HepG2 (cell line): ENCODE results near the gene SUN5. TPM values are rescaled to one million over a fixed set of nuclear protein-coding genes. Genes with fewer than 3 reads are reported as not detected.
A peak's percentile ranks its signal among the peaks of the same experiment; 100 is the strongest.

Experiments
- ADNP ChIP-seq: sonication (generic); formaldehyde crosslinking; IDR thresholded peaks from 2 replicates; pipeline ENCODE4 v1.4.0; 2020; ENCODE audit warnings: missing genetic modification reagents
- AGO2 ChIP-seq: fragments of 200-400 bp; formaldehyde crosslinking; optimal IDR thresholded peaks from 2 replicates; pipeline ENCODE3; 2017; ENCODE audit warnings: mild to moderate bottlenecking, low read depth, low read length, moderate library complexity
- AKAP8 ChIP-seq: sonication (generic); formaldehyde crosslinking; IDR thresholded peaks from 2 replicates; pipeline ENCODE4 v1.5.1; 2020; ENCODE audit warnings: mild to moderate bottlenecking, missing genetic modification reagents
- GATAD1 ChIP-seq: IDR thresholded peaks from 2 replicates; pipeline ENCODE4 v1.6.1; 2016; ENCODE audit warnings: missing genetic modification reagents, missing compliant biosample characterization
- HMGA1 ChIP-seq: sonication (generic); formaldehyde crosslinking; conservative IDR thresholded peaks from 2 replicates; pipeline ENCODE4 v1.4.0; 2020; ENCODE audit warnings: missing genetic modification reagents
- KDM2A ChIP-seq: sonication (generic); formaldehyde crosslinking; IDR thresholded peaks from 2 replicates; pipeline ENCODE4 v1.4.0; 2020; ENCODE audit warnings: low read depth, missing genetic modification reagents, borderline replicate concordance
- NFKB2 ChIP-seq: sonication (generic); formaldehyde crosslinking; IDR thresholded peaks from 2 replicates; pipeline ENCODE4 v1.4.0; 2020; ENCODE audit warnings: missing genetic modification reagents, borderline replicate concordance
- POLR2A ChIP-seq, 2 experiments: IDR thresholded peaks; 2 replicates each; pipeline ENCODE4 v1.6.1; 2011; ENCODE audit warnings: low read depth in 2 of 2, low read length in 2 of 2, mild to moderate bottlenecking in 1 of 2, moderate library complexity in 1 of 2; ENCODE audit not compliant: insufficient read depth in 1 of 2
- POLR2AphosphoS5 ChIP-seq: IDR thresholded peaks from 2 replicates; pipeline ENCODE4 v1.6.1; 2012; ENCODE audit warnings: low read depth, low read length
- RBM22 ChIP-seq: fragments of 200-400 bp; formaldehyde crosslinking; optimal IDR thresholded peaks from 2 replicates; pipeline ENCODE3; 2017; ENCODE audit warnings: mild to moderate bottlenecking, low read length, moderate library complexity
- TOE1 ChIP-seq: sonication (generic); formaldehyde crosslinking; IDR thresholded peaks from 2 replicates; pipeline ENCODE4 v1.4.0; 2020; ENCODE audit warnings: mild to moderate bottlenecking, missing genetic modification reagents
- ZNF20 ChIP-seq: sonication (generic); formaldehyde crosslinking; IDR thresholded peaks from 2 replicates; pipeline ENCODE4 v1.4.0; 2020; ENCODE audit warnings: mild to moderate bottlenecking, moderate library complexity, missing genetic modification reagents
- ZNF205 ChIP-seq: IDR thresholded peaks from 2 replicates; pipeline ENCODE4 v1.6.1; 2018; ENCODE audit warnings: missing biosample characterization, missing genetic modification reagents
- ZNF33A ChIP-seq: sonication (generic); formaldehyde crosslinking; IDR thresholded peaks from 2 replicates; pipeline ENCODE4 v1.5.1; 2020; ENCODE audit warnings: missing genetic modification reagents, mild to moderate bottlenecking, moderate library complexity, borderline replicate concordance
- ZNF468 ChIP-seq: sonication (generic); formaldehyde crosslinking; IDR thresholded peaks from 2 replicates; pipeline ENCODE4 v1.8.0; 2022; ENCODE audit warnings: mild to moderate bottlenecking, moderate library complexity, missing genetic modification reagents
- ZNF569 ChIP-seq: sonication (generic); formaldehyde crosslinking; IDR thresholded peaks from 2 replicates; pipeline ENCODE4 v1.5.0; 2020; ENCODE audit warnings: mild to moderate bottlenecking, missing genetic modification reagents, moderate library complexity, borderline replicate concordance
- ZNF768 ChIP-seq: sonication (generic); formaldehyde crosslinking; IDR thresholded peaks from 2 replicates; pipeline ENCODE4 v1.4.0; 2020; ENCODE audit warnings: missing genetic modification reagents
- ZNF879 ChIP-seq: sonication (generic); formaldehyde crosslinking; IDR thresholded peaks from 2 replicates; pipeline ENCODE4 v1.8.1; 2023; ENCODE audit warnings: missing genetic modification reagents
- polyA plus RNA-seq, 8 experiments: library from polyadenylated mRNA; depleted of rRNA in 3 of 8; stranded (reverse) in 7 of 8; unstranded in 1 of 8; fragments of >200 nt; fragmentation: Illumina TruSeq in 4 of 8; extraction: Trizol in 4 of 8; gene quantifications; 2 replicates each; pipeline versions ENCODE4 v1.2.1 to v1.2.3, GENCODE V29; 2011 to 2016; ENCODE audit warnings: low read depth in 4 of 8, missing spikeins in 1 of 8, mixed read lengths in 1 of 8; ENCODE audit not compliant: insufficient read depth in 1 of 8
- total RNA-seq, 5 experiments: library from RNA; depleted of rRNA; stranded (reverse); fragments of >200 nt; fragmentation: Illumina TruSeq; extraction: Trizol; gene quantifications; 2 replicates each; pipeline ENCODE4 v1.2.3, GENCODE V29; 2016; ENCODE audit warnings: low read depth in 1 of 5
- TF ChIP-seq, protein P1 (sequence below): sonication (generic); formaldehyde crosslinking; IDR thresholded peaks from 2 replicates; pipeline ENCODE4 v1.4.0; 2020; ENCODE audit warnings: missing genetic modification reagents
- TF ChIP-seq, protein P2 (sequence below): sonication (generic); formaldehyde crosslinking; IDR thresholded peaks from 2 replicates; pipeline ENCODE4 v1.5.1; 2020; ENCODE audit warnings: mild to moderate bottlenecking, missing genetic modification reagents, moderate library complexity
- TF ChIP-seq, protein P3 (sequence below): sonication (generic); formaldehyde crosslinking; IDR thresholded peaks from 2 replicates; pipeline ENCODE4 v1.8.1; 2023; ENCODE audit warnings: mild to moderate bottlenecking, missing genetic modification reagents

SUN5 gene
- total and polyA plus RNA-seq, 2 of the 13 experiments (the other 11 are each of a cell fraction or from before 2014, with no cell fraction given) = not detected

DNA sequence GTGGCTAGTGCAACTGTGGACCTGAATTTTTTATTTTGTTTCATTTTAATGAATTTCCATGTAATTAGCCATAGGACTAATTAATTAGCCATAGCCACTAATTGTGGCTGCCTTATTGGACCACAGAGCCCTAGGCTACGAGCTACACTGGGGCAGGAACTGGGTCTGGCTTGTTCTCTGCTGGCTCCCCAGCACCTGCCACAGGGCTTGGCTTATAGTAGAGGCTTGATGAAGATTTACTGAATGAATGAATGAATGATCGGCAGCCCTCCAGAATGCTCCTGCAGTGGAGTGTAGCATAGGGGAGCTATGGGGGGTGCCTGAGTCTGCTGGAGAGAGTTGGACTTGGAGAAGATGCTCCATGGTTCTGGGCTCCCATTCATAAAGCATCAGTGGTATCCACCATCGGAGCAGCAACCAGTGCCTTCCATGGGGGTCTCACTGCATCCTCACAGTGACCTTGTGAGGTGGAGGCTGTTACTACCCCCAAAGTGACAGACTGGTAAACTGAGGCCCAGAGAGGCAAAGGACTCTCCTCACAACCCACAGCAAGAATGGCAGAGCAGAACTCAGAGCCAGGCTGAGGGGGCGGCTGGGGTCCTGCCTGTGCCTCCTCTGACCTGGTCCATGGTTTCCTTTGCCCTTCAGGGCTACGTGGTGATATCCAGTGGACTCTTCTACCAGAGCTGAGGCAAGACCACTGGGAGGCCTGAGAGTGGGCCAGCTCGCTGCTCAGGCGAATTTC is 18.6 kb upstream of the SUN5 start (continued):
- TF ChIP-seq, protein P1, sequence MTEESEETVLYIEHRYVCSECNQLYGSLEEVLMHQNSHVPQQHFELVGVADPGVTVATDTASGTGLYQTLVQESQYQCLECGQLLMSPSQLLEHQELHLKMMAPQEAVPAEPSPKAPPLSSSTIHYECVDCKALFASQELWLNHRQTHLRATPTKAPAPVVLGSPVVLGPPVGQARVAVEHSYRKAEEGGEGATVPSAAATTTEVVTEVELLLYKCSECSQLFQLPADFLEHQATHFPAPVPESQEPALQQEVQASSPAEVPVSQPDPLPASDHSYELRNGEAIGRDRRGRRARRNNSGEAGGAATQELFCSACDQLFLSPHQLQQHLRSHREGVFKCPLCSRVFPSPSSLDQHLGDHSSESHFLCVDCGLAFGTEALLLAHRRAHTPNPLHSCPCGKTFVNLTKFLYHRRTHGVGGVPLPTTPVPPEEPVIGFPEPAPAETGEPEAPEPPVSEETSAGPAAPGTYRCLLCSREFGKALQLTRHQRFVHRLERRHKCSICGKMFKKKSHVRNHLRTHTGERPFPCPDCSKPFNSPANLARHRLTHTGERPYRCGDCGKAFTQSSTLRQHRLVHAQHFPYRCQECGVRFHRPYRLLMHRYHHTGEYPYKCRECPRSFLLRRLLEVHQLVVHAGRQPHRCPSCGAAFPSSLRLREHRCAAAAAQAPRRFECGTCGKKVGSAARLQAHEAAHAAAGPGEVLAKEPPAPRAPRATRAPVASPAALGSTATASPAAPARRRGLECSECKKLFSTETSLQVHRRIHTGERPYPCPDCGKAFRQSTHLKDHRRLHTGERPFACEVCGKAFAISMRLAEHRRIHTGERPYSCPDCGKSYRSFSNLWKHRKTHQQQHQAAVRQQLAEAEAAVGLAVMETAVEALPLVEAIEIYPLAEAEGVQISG (CRISPR knock-in tag) = 0 out of 2 replicates have a peak, but pooled peaks have one; percentile 38
- no peak for TF ChIP-seq ZNF33A (CRISPR knock-in tag)
- TF ChIP-seq, protein P2, sequence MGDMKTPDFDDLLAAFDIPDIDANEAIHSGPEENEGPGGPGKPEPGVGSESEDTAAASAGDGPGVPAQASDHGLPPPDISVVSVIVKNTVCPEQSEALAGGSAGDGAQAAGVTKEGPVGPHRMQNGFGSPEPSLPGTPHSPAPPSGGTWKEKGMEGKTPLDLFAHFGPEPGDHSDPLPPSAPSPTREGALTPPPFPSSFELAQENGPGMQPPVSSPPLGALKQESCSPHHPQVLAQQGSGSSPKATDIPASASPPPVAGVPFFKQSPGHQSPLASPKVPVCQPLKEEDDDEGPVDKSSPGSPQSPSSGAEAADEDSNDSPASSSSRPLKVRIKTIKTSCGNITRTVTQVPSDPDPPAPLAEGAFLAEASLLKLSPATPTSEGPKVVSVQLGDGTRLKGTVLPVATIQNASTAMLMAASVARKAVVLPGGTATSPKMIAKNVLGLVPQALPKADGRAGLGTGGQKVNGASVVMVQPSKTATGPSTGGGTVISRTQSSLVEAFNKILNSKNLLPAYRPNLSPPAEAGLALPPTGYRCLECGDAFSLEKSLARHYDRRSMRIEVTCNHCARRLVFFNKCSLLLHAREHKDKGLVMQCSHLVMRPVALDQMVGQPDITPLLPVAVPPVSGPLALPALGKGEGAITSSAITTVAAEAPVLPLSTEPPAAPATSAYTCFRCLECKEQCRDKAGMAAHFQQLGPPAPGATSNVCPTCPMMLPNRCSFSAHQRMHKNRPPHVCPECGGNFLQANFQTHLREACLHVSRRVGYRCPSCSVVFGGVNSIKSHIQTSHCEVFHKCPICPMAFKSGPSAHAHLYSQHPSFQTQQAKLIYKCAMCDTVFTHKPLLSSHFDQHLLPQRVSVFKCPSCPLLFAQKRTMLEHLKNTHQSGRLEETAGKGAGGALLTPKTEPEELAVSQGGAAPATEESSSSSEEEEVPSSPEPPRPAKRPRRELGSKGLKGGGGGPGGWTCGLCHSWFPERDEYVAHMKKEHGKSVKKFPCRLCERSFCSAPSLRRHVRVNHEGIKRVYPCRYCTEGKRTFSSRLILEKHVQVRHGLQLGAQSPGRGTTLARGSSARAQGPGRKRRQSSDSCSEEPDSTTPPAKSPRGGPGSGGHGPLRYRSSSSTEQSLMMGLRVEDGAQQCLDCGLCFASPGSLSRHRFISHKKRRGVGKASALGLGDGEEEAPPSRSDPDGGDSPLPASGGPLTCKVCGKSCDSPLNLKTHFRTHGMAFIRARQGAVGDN (CRISPR knock-in tag) = peak; percentile 34; the same call in 1 of the 2 replicates
- no peak; the same call in 1 of the 2 replicates for TF ChIP-seq ZNF205 (CRISPR knock-in tag)
- peak; percentile 90 for TF ChIP-seq AKAP8 (CRISPR knock-in tag)
- no peak for TF ChIP-seq ZNF569 (CRISPR knock-in tag)
- TF ChIP-seq, protein P3, sequence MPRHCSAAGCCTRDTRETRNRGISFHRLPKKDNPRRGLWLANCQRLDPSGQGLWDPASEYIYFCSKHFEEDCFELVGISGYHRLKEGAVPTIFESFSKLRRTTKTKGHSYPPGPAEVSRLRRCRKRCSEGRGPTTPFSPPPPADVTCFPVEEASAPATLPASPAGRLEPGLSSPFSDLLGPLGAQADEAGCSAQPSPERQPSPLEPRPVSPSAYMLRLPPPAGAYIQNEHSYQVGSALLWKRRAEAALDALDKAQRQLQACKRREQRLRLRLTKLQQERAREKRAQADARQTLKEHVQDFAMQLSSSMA (CRISPR knock-in tag) = 0 out of 2 replicates have a peak, but pooled peaks have one; percentile 46
- 0 out of 2 replicates have a peak, but pooled peaks have one; percentile 9 for TF ChIP-seq NFKB2
- 0 out of 2 replicates have a peak, but pooled peaks have one; percentile 43 for TF ChIP-seq ZNF768 (CRISPR knock-in tag)
- peak; percentile 46; the same call in 1 of the 2 replicates for TF ChIP-seq POLR2AphosphoS5
- no peak for TF ChIP-seq TOE1 (CRISPR knock-in tag)
- TF ChIP-seq GATAD1 (CRISPR knock-in tag) = no peak
- no peak for TF ChIP-seq ADNP (CRISPR knock-in tag)
- 0 out of 2 replicates have a peak, but pooled peaks have one; percentile 18 for TF ChIP-seq KDM2A (CRISPR knock-in tag)
- TF ChIP-seq ZNF20 (CRISPR knock-in tag) = 0 out of 2 replicates have a peak, but pooled peaks have one; percentile 28
- TF ChIP-seq ZNF879 = 0 out of 2 replicates have a peak, but pooled peaks have one; percentile 67
- peak; percentile 85 for TF ChIP-seq AGO2
- no peak for TF ChIP-seq HMGA1 (CRISPR knock-in tag)
- TF ChIP-seq ZNF468 (CRISPR knock-in tag) = 0 out of 2 replicates have a peak, but pooled peaks have one; percentile 19
- peak; percentile 52 to 63; a peak in 3 of 4 replicates for TF ChIP-seq POLR2A (IDR thresholded peaks at IDR 0.05; ENCODE audit: insufficient read depth in 1 of 2, low read depth in 2 of 2, low read length in 2 of 2)
- peak; percentile 91 for TF ChIP-seq RBM22
